NCI-H82 treated with DMSO at 0.1 percent for 48 hours (cell line): ENCODE data around the gene PTH2.
"Not testable (repeated sequence)": the region's sequence is repeated elsewhere in the genome, so short reads cannot be mapped to it uniquely, and the experiment has no call there.

Experiments used
- DNase-seq: peaks from one replicate; lab custom pipeline; 2025; ENCODE audit not compliant: unreplicated experiment; lab: John Stamatoyannopoulos, UW

The PTH2 gene

DNA sequence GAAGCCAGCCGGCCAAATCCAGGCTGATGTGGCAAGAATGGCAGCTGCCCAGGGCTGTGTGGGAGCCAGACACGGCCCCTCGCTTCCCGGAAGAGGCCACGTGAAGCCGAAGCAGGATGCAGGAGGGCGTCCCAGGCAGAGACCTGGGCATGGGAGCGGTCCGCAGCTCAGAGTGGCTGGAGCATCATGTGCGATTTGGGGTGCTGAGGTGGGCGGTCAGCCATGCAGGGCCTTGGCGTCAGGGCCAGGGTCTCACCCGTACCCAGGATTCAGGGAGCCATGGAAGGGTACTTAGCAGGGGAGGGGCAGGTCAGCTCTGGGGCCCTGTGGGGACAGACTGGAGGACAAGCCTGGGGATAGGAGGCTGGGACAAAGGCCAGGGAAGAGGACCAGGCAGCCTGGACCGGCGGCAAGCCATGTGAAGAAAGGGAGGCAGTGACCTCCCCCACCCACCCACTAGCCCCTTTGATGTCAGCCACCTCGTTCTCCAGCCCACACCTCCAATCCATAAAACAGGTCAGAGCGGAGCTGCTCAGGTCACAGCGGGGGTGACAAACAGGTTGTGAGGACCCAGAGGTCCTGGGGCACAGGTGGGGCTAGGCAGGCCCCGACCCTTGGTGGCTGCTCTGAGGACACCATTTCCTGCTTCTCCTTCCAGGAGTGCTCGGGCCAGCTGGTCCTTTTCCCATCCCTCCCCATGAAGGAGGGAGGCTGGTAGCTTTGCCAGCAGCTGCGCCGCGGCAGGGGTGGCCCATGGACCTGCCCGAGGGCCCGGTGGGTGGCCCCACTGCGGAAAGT, 32.9 kb downstream of the PTH2 start:
- no peak for DNase-seq

DNA sequence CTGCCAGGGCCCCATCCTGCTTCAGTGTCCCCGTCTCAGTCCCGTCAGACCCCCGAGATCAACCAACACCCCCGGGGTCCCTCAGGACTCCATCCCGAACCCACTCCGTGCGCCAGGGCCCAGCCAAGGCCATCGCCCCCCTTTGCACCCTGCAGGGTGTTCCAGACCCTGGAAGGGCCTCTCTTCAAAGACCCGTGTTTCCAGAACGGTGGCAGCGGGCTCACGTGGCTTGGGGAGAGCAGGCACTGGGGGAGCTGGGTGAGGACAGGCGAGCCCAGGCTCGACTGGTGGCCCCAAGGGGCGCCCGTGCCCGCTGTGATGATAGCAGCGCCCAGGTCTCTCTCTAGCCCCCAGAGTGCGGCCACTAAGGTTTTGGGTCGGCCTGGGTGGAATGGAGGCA, 33.8 kb downstream of the PTH2 start:
- DNase-seq = no peak

DNA sequence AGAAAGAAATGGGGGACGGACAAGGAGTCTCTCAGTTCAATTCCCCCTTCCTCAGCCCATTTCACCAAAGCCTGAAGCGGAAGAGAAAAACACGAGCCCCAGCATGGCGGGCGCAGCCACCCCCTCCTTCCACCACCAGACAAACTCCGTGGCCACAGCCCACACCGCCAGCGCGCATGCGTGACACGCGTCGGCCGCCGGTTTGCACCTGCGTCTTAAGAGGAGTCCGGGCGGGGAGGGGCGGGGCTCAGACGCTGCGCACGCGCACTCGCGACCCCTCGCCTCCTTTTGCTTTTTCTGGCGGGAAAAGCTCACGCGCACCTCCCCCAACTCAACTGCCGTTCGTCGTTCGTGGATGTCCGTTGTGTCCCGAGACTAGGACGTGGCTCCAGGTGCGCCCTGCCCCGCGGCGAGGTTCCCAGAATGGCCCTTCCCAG, 35.3 kb downstream of the PTH2 start, which contains the start of gene KASH5:
Gene KASH5 (plus strand): TSS at position 314 of the 437 bp plus-strand sequence. CDS start 2,635 bp downstream, outside the sequence.
- no peak for DNase-seq

DNA sequence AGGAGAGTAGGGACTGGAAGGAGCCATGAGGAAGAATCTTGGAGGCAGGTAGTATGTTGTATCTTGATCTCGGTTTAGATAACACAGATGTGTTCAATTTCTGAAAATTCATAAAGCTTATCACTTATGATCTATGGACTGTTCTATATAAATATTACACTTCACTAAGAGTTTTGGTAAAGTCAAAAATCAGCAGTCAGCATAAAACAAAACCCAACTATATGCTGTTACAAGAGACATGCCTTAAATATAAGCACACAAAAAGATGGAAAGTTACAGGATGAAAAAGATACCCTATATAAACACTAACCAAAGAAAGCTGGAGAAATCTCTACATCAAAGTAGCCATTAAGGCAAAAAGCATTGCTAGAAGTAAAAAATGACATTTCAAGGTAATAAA, 39.6 kb downstream of the PTH2 start:
- no peak for DNase-seq

DNA sequence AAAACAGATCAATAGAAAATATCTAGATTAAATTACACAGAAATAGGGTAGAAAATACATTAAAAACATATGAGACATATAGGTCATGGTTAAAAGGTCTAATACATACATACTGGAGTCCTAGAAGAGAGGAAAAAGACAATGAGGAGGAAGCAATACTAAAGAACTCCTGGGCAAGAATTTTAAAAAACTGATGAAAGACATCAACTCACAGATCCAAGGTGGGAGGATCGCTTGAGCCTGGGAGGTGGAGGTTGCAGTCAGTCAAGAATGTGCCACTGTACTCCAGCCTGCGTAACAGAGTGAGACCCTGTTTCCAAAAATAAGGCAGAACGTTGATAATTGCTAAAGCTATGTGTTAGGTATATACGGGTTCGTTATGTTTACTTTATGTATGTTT, 40.6 kb downstream of the PTH2 start:
- DNase-seq = no peak

DNA sequence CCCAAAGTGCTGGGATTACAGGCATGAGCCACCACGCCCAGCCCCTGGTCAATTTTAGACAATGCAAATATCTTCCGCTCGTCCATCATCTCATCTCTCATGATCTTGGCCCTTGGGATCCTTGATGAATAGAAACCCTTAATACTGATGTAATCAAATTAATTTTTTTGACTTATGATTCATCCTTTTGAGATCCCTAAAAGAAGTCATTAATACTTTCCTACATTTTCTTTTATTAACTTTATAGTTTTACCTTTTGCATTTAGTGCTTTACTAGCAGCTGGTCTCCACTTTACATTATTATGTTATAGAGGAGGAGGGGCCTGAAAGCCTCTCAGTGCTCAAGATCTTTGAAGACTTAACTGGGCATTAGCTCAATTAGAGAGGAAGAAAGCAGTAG, 42.9 kb downstream of the PTH2 start:
- no peak for DNase-seq

DNA sequence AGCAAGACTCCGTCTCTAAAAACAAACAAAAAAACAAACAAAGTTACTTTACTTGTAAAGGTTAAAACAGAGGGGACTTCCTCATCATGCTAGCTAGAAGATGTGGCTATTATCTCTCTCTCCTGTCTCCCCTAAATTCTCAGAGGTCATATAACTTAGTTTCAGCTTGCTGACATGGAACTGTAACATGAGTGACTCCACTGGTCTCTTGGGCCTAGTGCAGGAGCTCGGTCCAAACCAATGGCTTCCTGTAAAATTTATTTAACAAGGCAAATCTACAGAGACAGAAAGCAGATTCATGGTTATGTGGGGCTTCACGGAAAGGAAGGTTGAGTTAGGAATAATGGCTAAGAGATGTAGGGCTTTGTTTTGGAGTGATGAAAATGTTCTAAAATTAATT, 44.7 kb downstream of the PTH2 start:
- DNase-seq = no peak

DNA sequence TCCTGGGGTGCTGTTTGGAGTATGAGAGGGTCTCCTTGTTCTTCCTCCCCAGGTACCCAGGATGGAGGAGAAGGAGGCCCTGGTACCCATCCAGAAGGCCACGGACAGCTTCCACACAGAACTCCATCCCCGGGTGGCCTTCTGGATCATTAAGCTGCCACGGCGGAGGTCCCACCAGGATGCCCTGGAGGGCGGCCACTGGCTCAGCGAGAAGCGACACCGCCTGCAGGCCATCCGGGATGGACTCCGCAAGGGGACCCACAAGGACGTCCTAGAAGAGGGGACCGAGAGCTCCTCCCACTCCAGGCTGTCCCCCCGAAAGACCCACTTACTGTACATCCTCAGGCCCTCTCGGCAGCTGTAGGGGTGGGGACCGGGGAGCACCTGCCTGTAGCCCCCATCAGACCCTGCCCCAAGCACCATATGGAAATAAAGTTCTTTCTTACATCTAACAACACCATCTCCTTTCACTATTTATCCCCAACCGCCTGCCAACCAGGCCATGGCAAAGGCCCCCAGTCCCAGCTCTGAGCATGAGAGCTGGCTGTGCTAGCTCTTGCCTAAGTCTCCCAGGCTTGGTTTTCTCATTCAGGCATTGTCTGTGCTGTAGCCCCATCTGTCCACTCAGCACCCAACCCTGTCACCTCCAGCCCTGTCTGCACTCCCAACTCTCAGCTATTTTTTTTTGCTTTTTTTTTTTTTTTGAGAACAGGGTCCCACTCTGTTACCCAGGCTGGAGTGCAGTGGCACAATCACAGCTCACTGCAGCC, 48.4 kb downstream of the PTH2 start:
- no peak for DNase-seq

DNA sequence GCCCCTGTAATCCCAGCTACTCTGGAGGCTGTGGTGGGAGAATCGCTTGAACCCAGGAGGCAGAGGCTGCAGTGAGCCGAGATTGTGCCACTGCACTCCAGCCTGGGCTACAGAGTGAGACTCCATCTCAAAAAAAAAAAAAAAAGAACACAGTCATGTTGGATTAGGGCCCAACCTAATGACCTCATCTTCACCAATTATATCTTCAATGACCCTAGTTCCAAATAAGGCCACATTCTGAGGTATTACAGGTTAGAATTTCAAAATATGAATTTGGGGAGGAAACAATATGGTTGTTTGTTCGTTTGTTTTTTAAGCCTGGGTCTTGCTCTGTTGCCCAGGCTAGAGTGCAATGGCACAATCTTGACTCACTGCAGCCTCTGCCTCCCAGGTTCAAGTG, 50.1 kb downstream of the PTH2 start:
- not testable (repeated sequence) for DNase-seq
